GM18507 (cell line): ENCODE measurements around the gene ADAMTSL3.
A peak's percentile ranks its signal among the peaks of the same experiment; 100 is the strongest.

Source experiments
- DNase-seq: peaks from one replicate; pipeline ENCODE4 v3.0.0; 2011; ENCODE audit warnings: low read depth; ENCODE audit not compliant: insufficient read length; ENCODE audit errors: extremely low spot score
- FAIRE-seq: peaks from 2 replicates; lab custom pipeline; 2011; peaks lifted over from hg19 to GRCh38; lab: Jason Lieb, UNC

Gene ADAMTSL3

DNA sequence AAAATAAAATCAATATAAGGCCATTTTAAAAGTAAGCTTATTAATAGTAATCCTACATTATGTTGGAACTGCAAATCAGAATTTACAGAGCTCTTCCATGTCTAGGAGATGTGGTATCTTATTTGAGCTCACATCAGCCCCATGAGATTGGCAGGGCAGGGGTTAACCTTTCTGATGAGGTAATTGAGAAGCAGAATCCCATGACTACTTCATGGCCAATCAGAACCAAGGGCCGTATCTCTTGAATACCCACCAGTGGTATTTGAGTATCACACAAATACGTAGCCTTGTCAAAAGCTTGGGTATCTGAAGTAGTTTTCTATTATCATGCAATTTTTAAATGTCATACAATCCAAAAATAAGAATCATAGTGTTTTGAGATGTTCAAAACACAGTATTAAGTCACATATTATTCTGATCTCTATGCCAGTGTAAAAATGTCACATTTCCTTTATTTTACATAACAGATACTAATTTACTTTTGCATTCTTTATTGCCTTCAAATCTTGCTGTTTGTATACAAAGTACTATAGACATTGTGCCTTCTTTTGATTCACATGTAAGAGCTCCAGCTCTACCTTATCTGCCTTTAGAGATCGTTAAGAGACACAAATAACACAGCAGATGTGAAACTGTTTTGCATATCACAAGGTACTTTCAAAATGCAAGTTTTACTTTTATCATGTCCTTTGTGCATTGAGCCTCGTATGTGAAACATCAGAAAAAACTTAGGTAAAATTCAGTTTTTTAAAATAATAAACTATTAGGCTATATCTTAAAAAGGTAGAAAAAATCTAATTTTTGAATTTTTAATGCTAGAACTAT, 329.9 kb downstream of the ADAMTSL3 start:
- DNase-seq (no peak), FAIRE-seq (peak; percentile 65)

- FAIRE-seq (no peak), DNase-seq (no peak)
Measured at GRCh38 chr15:83984601-83985000, 330.7 kb downstream of the ADAMTSL3 start.

GRCh38 chr15:83991163-83991562, 337.2 kb downstream of the ADAMTSL3 start:
- no peak for DNase-seq

GRCh38 chr15:83992324-83993031, 338.6 kb downstream of the ADAMTSL3 start:
- FAIRE-seq = peak; percentile 87

More at GRCh38 chr15:83991163-83991562, 337.2 kb downstream of the ADAMTSL3 start:
- FAIRE-seq = no peak

DNA sequence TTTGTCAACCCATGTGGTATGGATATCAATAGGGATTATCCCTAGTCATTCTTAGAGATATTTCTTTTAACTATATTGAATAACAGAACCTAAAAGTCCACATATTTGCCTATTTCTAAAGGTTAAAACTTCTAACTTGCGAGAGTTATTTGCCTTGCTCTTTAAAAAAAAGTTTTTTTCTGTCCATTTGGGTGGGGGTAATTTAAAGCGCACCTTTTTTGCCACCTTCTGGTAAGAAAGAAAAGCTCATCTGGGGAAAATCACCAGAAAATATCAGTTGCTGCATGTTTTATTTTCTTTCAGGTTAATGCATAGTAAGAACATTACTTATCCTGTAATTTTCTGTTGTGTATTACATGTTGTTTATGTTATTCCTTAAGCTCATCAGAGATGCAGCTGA, 339.7 kb downstream of the ADAMTSL3 start:
- no peak for FAIRE-seq
- no peak for DNase-seq

More at GRCh38 chr15:83992324-83993031, 338.6 kb downstream of the ADAMTSL3 start:
- DNase-seq = no peak

DNA sequence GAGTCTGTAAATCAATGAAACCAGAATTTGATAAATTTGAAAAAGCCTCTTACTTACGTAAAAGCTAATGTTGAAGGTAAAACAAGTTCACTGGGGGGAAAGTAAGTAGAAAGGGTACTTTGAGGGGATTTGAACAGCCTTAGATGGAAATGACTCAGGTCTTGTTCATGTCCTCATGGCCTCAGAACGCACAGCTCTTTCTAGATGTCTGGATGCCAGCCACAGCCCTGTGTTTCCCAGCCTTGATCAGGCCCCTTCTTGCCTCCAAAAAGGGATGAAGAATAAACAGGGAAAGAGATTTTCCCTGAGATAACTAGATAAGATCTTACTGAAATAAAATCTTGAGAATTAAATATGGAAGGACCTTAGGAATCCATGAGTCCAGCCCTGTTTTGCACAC, 344.6 kb downstream of the ADAMTSL3 start:
- no peak for FAIRE-seq
- DNase-seq = no peak

- FAIRE-seq = no peak
Measured at GRCh38 chr15:83999396-84000135, 345.6 kb downstream of the ADAMTSL3 start.

DNA sequence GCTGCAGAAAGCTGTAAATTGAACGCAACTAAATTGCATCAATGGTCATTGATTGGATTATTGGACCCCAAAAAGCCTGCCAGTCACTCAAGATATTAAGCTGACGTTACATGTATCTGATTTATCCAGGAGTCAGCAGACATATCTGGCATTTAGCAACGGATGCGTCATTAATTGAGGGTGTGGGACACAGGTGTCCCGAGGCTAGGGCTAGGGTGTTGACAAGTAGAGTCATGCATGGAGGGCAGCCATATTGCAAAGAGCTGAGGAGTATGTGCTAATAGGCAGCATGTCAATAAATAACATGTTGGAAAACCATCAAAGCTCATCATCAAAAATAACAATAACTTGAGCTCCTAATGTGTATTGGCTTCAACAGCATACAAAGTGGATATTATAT, 347.1 kb downstream of the ADAMTSL3 start:
- FAIRE-seq (no peak), DNase-seq (no peak)

More at GRCh38 chr15:83999396-84000135, 345.6 kb downstream of the ADAMTSL3 start:
- no peak for DNase-seq

DNA sequence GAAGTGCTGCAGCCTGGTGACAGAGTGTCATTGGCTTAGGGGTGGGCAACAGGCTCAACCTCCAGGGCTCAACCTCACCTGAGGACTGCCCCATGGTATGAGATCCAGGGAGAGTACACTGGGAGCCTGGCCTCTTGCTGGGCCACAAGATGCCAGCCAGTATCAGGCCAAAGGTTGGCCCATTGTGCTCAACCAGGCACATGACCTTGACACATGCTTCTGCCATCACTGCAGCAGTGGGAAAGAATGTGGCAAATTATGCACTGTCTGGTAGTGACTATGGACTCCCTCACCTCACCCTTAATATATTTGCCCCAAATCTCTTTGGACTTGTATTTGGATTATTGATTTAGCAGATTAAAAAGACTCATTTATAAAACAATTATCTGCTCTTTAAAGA, 347.7 kb downstream of the ADAMTSL3 start:
- FAIRE-seq = no peak
- DNase-seq = no peak

DNA sequence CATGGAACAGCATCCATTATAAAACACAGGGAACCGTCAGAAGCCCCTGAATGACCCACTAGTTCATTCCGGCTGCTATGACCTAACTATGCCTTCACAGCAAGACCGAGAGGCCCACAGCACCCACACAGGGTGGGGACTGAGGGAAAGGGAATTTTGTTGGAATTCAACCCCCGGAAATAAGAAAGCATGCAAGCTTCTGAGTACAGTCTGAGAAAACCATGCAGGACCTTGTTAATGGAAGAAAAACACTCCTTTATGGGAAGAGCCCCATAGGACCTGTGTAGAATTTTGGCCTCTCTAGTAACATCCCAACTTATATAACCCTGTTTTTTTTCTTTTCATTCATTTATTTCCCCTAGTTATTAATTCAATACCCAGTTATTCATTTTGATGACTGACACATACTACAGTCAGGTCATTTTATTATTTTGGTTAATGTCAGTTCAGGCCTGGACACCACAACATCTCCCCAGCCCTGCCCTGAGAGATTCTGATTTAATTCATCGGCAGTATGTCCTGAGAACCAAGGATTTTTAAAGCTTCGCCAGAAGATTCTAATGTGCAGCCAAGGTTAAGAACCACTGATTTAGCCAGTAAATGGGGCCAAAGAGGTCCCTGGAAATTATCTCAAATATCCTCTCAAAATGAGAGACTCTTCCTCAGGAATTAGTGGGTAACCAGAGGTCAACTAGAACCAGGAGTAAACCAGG, 350.0 kb downstream of the ADAMTSL3 start:
- no peak for FAIRE-seq
- no peak for DNase-seq

DNA sequence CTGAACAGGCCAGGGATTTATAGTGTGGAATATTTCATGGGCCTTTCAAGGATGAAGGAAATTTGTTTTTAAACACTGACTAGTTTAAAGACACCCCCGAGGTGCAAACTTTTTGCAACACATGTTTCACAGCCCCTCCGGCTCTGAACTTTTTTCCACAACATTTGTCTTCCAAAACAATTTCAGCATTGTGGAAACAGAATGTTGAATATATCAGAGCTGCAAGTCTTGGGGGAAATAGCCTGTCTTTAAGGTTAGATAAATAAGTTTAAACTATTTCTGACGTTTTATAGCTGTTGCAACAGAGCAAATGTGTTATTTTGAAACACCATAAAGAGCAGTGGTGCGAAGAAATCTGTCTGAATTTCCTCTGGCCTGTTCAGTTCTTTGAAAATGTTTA, 352.5 kb downstream of the ADAMTSL3 start:
- FAIRE-seq = no peak
- no peak for DNase-seq

DNA sequence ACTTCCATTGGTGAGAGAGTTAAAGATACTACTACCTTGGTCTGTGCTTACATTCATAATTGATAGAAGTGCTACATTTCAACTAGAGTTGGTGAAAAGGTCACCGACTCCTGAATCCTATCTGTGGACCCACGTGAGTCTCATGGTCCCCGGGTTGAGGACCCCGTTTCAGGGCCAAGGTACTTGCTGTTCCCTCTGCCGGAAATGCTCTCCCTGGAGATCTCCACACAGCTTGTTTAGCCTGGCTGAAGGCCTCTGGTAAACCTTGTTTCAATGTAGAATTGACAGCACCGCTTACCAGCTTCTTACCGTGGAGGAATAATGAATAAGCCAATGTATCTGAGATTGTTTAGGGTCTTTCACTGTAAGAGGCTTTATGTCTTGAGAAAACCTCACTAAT, 355.7 kb downstream of the ADAMTSL3 start:
- FAIRE-seq = no peak

GRCh38 chr15:84010246-84010645, 356.3 kb downstream of the ADAMTSL3 start:
- no peak for DNase-seq
- no peak for FAIRE-seq

More for the DNA sequence above, 355.7 kb downstream of the ADAMTSL3 start:
- DNase-seq = no peak

DNA sequence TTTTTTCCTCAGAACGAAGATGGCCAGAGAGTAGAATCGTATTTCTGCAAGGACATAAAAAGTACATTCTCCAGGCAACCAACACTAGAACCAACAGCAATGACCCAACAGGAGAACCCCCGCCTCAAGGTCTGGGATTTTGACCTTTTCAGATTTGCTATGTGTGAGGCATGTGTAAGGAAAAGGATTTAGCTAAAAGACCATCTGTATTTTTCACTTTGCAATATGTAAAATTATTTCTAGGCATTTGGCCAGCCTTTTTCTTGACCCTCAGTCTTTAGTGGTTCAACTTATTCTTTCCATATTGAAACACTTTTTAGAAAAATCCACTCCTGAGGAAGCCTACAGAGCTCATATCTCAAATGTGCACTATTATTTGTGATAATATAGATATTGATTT, 362.4 kb downstream of the ADAMTSL3 start:
- DNase-seq (no peak), FAIRE-seq (no peak)

GRCh38 chr15:84022516-84022915, 368.6 kb downstream of the ADAMTSL3 start:
- DNase-seq (no peak), FAIRE-seq (no peak)

- DNase-seq (no peak), FAIRE-seq (no peak)
Measured at GRCh38 chr15:84023636-84024035, 369.7 kb downstream of the ADAMTSL3 start.

- FAIRE-seq (no peak), DNase-seq (no peak)
Measured at GRCh38 chr15:84033793-84034553, 380.1 kb downstream of the ADAMTSL3 start.

GRCh38 chr15:84034578-84035398, 380.9 kb downstream of the ADAMTSL3 start:
- DNase-seq = no peak
- FAIRE-seq = no peak
